Liver (tissue), 9 donors: ENCODE results near the gene MRPS14. TPM values are rescaled to one million over a fixed set of nuclear protein-coding genes. Genes with fewer than 3 reads are reported as not detected.

Experiments used
- DNase-seq: peaks from one replicate; pipeline ENCODE4 v3.0.0-alpha.2; 2017; ENCODE audit warnings: low spot score
- H3K27ac ChIP-seq, 2 donors: one replicate each; pipeline ENCODE4 v1.7.0; 2013; ENCODE audit warnings: inconsistent platforms in 2 of 2, low read length in 2 of 2, control low read depth in 1 of 2, low read depth in 1 of 2, mild to moderate bottlenecking in 1 of 2
- H3K27me3 ChIP-seq, 4 donors: one replicate each; pipeline versions ENCODE4 v1.6.1 to v1.7.0; 2013; ENCODE audit warnings: low read length in 3 of 4, inconsistent platforms in 1 of 4, mild to moderate bottlenecking in 1 of 4, moderate library complexity in 1 of 4; ENCODE audit not compliant: control insufficient read depth in 4 of 4, insufficient read depth in 4 of 4
- H3K36me3 ChIP-seq, 4 donors: one replicate each; pipeline versions ENCODE4 v1.6.1 to v1.7.0; 2013; ENCODE audit warnings: low read length in 3 of 4, mild to moderate bottlenecking in 3 of 4, low read depth in 1 of 4, moderate library complexity in 1 of 4; ENCODE audit not compliant: control insufficient read depth in 4 of 4, insufficient read depth in 3 of 4
- H3K4me1 ChIP-seq, 4 donors: one replicate each; pipeline versions ENCODE4 v1.6.1 to v1.7.0; 2013; ENCODE audit warnings: low read length in 3 of 4, mild to moderate bottlenecking in 3 of 4, moderate library complexity in 1 of 4; ENCODE audit not compliant: control insufficient read depth in 4 of 4, insufficient read depth in 4 of 4
- H3K4me3 ChIP-seq, 3 donors: one replicate each; pipeline versions ENCODE4 v1.6.1 to v1.7.0; 2013; ENCODE audit warnings: low read length in 3 of 3, control low read depth in 1 of 3, low read depth in 1 of 3, mild to moderate bottlenecking in 1 of 3
- H3K9ac ChIP-seq, 2 donors: one replicate each; pipeline ENCODE4 v1.7.0; 2013; ENCODE audit warnings: low read length in 2 of 2, mild to moderate bottlenecking in 2 of 2, moderate library complexity in 2 of 2, control low read depth in 1 of 2, low read depth in 1 of 2
- H3K9me3 ChIP-seq, 4 donors: one replicate each; pipeline versions ENCODE4 v1.6.1 to v1.7.0; 2013; ENCODE audit warnings: low read length in 3 of 4; ENCODE audit not compliant: control insufficient read depth in 4 of 4
- CTCF ChIP-seq: fragments of 150-350 bp; IDR thresholded peaks from 2 replicates; pipeline ENCODE4 v1.5.1; 2017; ENCODE audit warnings: improper control_type of control experiment, low read depth, low read length; ENCODE audit not compliant: missing input control
- EGR1 ChIP-seq, 2 donors: IDR thresholded peaks; 2 replicates each; pipeline ENCODE4 v1.6.1; 2016 to 2018; ENCODE audit warnings: antibody characterized with exemption in 2 of 2, low read depth in 2 of 2
- FOXA1 ChIP-seq: IDR thresholded peaks from 2 replicates; pipeline ENCODE4 v1.6.1; 2016; ENCODE audit warnings: antibody characterized with exemption
- FOXA2 ChIP-seq: IDR thresholded peaks from 2 replicates; pipeline ENCODE4 v1.6.1; 2016; ENCODE audit warnings: antibody characterized with exemption
- GABPA ChIP-seq, 2 donors: IDR thresholded peaks in 1 of 2; conservative IDR thresholded peaks in 1 of 2; 2 replicates each; pipeline ENCODE4 v1.6.1; 2016; ENCODE audit warnings: antibody characterized with exemption in 2 of 2, mild to moderate bottlenecking in 1 of 2, moderate library complexity in 1 of 2
- HNF4A ChIP-seq, 2 donors: conservative IDR thresholded peaks; 2 replicates each; pipeline ENCODE4 v1.6.1; 2016; ENCODE audit warnings: antibody characterized with exemption in 2 of 2, mild to moderate bottlenecking in 2 of 2
- HNF4G ChIP-seq: IDR thresholded peaks from 2 replicates; pipeline ENCODE4 v1.6.1; 2016; ENCODE audit warnings: antibody characterized with exemption
- NR2F2 ChIP-seq: IDR thresholded peaks from 2 replicates; pipeline ENCODE4 v1.6.1; 2016; ENCODE audit warnings: antibody characterized with exemption
- RXRA ChIP-seq, 2 donors: IDR thresholded peaks; 2 replicates each; pipeline ENCODE4 v1.6.1; 2017 to 2018; ENCODE audit warnings: antibody characterized with exemption in 2 of 2, mild to moderate bottlenecking in 1 of 2
- SP1 ChIP-seq: IDR thresholded peaks from 2 replicates; pipeline ENCODE4 v1.6.1; 2018; ENCODE audit warnings: antibody characterized with exemption, mild to moderate bottlenecking
- TAF1 ChIP-seq: conservative IDR thresholded peaks from 2 replicates; pipeline ENCODE4 v1.6.1; 2016; ENCODE audit warnings: antibody characterized with exemption, mild to moderate bottlenecking
- YY1 ChIP-seq: IDR thresholded peaks from 2 replicates; pipeline ENCODE4 v1.6.1; 2016; ENCODE audit warnings: antibody characterized with exemption, mild to moderate bottlenecking
- ZBTB33 ChIP-seq: IDR thresholded peaks from 2 replicates; pipeline ENCODE4 v1.6.1; 2016; ENCODE audit warnings: antibody characterized with exemption
- WGBS: extraction: QIAGEN DNeasy Blood & Tissue Kit; methylation state at CpG from one replicate; pipeline ENCODE4 v1.1.7; 2013; 5-methylcytosine and 5-hydroxymethylcytosine counted together
- polyA plus RNA-seq, 2 donors: library from polyadenylated mRNA; stranded (reverse) in 1 of 2; unstranded in 1 of 2; fragments of 200-250 nt in 1 of 2; fragments of >200 nt in 1 of 2; fragmentation: Nextera tagmentation in 1 of 2; extraction: Ambion mirVana in 1 of 2; gene quantifications; one replicate each; pipeline versions ENCODE4 v1.2.1 to v1.2.3, GENCODE V29; 2013 to 2015
- total RNA-seq, 2 donors: library from RNA; depleted of rRNA; stranded (reverse); fragments of >200 nt; gene quantifications; one replicate each; pipeline ENCODE4 v1.2.3, GENCODE V29; 2014
- TF ChIP-seq, protein P1 (sequence below): IDR thresholded peaks from 2 replicates; pipeline ENCODE4 v1.6.1; 2016; ENCODE audit warnings: antibody characterized with exemption
- donor health status: healthy.
- donor health status: healthy.
- donor health status: healthy.
- donor health status: healthy.
- donor health status: healthy.

The MRPS14 gene
- total and polyA plus RNA-seq, 4 donors: 14.9 to 41.4 (median 22.4) TPM

- TF ChIP-seq HNF4A (conservative IDR thresholded peaks at IDR 0.05): no peak
- TF ChIP-seq, protein P1, sequence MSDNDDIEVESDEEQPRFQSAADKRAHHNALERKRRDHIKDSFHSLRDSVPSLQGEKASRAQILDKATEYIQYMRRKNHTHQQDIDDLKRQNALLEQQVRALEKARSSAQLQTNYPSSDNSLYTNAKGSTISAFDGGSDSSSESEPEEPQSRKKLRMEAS: no peak
- TF ChIP-seq ZBTB33: no peak
- TF ChIP-seq NR2F2: no peak
- no peak for TF ChIP-seq YY1
- TF ChIP-seq FOXA1: no peak
- TF ChIP-seq FOXA2: no peak
- no peak for TF ChIP-seq CTCF
- no peak for TF ChIP-seq GABPA (IDR thresholded peaks at IDR 0.05 in 1 of 2, conservative IDR thresholded peaks at IDR 0.05 in 1 of 2)
- TF ChIP-seq EGR1 (IDR thresholded peaks at IDR 0.05; ENCODE audit: low read depth in 2 of 2): no peak
- no peak for TF ChIP-seq HNF4G
- TF ChIP-seq SP1: no peak
- Histone ChIP-seq H3K36me3 (peaks cover under 1 to 43% (median 28%) of the 10 kb centered on the region in 4 donors), H3K4me1 (peaks cover 3 to 23% (median 10%) of the 10 kb centered on the region in 4 donors)
Measured at GRCh38 chr1:175005085-175005783, 18.0 kb downstream of the MRPS14 start.

GRCh38 chr1:175003521-175003920 is 19.7 kb downstream of the MRPS14 start:
- Histone ChIP-seq H3K9ac (no peak overlapping the region), H3K36me3 (peaks cover 0 to 31% (median 19%) of the 10 kb centered on the region in 4 donors), H3K4me3 (no peak overlapping the region), H3K4me1 (peaks cover 3 to 23% (median 10%) of the 10 kb centered on the region in 4 donors), H3K27ac (no peak overlapping the region), H3K27me3 (no peaks in the 10 kb centered on the region), H3K9me3 (no peaks in the 10 kb centered on the region)
- 73% methylated on average over 2 of the region's 2 CpGs for WGBS
- TF ChIP-seq NR2F2 (no peak), RXRA (IDR thresholded peaks at IDR 0.05) (no peak), TAF1 (no peak)
- no peak for DNase-seq

More at GRCh38 chr1:175005085-175005783, 18.0 kb downstream of the MRPS14 start:
- WGBS: 95% methylated on average over 8 of the region's 8 CpGs
- Histone ChIP-seq H3K27ac (no peak overlapping the region), H3K9ac (no peak overlapping the region), H3K27me3 (no peaks in the 10 kb centered on the region), H3K4me3 (no peak overlapping the region), H3K9me3 (no peaks in the 10 kb centered on the region)
- DNase-seq: no peak
